Activated CD4-positive, CD25-positive, alpha-beta regulatory T cell treated with anti-CD3 and anti-CD28 coated beads, Interleukin-2, amount 50 U/mL, for 16 hours (primary cell): ENCODE measurements around the gene CT47C1.

Source experiments
- DNase-seq: peaks from one replicate; pipeline ENCODE4 v3.0.0-alpha.2; 2020; ENCODE audit warnings: low read depth, low spot score

The CT47C1 gene

GRCh38 chrX:119073911-119074310 lies 1.1 kb downstream of the CT47C1 start:
- DNase-seq: no peak

DNA sequence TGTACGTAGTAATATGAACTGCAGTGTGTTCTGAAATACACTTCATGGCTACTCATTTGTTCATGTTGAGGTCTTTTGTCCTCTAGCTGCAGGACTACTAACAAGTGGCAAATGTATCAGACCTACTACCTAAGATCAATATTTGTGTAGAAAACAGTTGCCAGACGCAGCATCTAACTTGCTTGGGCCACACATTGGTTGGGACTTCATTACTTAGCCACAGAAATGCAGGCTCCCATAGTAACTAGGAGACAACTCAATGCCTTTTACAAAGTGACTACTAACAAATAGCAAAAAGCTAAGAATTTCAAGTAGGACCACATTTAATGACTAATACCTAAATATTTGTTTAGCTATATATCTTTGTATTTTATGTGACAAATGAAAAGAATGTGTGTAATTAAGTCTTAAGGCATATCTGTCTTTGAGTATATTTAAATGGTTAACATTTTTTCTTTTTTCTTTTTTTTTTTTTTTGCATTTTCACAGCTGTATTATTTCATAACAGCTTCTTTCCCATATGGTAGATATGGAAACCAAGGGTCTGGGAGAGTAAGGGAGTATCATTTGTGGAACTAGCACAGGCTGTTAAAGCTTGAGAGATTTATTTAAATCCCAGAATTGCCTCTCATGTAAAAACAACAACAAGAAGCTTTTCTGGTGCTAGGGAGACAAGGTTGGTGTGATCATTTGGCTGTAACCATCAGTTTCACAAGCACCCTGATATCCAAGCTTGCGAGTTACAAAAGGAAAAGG lies 2.7 kb downstream of the CT47C1 start:
- DNase-seq: no peak

DNA sequence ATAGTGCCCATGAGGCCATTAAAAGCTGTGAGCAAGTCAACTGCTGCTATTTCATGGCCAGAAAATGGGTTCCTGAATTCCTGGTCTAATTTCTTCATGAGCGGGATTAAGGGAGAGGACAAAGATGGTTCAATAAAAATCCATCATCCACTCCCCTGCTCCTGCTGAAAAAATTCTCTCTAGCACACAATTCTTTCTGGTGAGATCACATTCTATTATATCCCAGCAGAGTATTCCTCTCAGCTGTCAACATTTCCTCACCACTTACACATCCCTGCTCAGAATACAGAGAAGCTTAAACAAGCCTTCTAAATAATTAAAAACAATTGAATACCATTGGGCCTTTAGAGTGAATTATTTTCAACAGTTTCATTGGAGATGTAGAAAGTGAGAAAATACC lies 9.5 kb downstream of the CT47C1 start:
- DNase-seq: no peak

DNA sequence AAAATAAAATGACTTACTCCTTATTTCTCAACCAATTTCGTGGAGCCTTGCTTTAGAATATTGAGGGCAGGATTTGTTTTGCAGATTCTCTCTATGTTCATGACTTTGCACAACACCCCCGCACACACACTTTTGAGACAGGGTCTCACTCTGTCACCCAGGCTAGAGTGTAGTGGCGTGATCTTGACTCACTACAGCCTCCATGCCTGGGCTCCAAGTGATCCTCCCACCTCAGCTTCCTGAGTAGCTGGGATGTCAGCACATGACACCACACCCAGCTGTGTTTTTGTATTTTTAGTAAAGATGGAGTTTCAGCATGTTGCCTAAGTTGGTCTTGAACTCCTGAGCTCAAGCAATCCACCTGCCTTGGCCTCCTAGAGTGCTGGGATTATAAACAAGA lies 12.0 kb downstream of the CT47C1 start:
- DNase-seq: no peak

GRCh38 chrX:119087121-119087520 lies 14.3 kb downstream of the CT47C1 start:
- DNase-seq: no peak

- no peak for DNase-seq
These were observed 16.8 kb downstream of the CT47C1 start for GRCh38 chrX:119089619-119090018.

- DNase-seq: no peak
These were observed 17.8 kb downstream of the CT47C1 start for GRCh38 chrX:119090627-119091026.

- DNase-seq: no peak
These were observed 21.4 kb downstream of the CT47C1 start for GRCh38 chrX:119093991-119094735.

- no peak for DNase-seq
These were observed 22.0 kb downstream of the CT47C1 start for GRCh38 chrX:119094819-119095218.

- DNase-seq: no peak
These were observed 23.1 kb downstream of the CT47C1 start for GRCh38 chrX:119095936-119096335.

DNA sequence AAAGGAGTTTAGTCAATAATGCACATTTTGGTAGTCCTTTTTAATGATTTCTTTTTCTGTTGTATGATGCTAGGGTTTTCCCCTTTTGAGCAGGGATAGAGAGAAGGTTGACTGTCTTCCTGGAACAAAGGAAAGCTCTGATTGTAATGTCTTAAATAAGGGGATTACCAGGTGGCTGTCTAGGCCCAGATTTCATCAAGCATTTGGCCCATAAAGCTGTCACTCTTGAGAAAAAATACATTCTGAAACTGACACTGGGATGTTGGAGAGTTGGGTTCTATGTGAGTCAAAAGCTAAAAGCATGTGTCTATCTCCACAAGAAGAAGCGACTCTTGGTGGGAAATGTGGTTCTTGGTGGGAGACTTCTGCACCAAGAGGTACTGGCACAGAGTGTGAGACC lies 28.4 kb downstream of the CT47C1 start:
- no peak for DNase-seq

GRCh38 chrX:119105826-119106225 lies 33.0 kb downstream of the CT47C1 start:
- no peak for DNase-seq

GRCh38 chrX:119107206-119107605 lies 34.4 kb downstream of the CT47C1 start:
- DNase-seq: no peak

DNA sequence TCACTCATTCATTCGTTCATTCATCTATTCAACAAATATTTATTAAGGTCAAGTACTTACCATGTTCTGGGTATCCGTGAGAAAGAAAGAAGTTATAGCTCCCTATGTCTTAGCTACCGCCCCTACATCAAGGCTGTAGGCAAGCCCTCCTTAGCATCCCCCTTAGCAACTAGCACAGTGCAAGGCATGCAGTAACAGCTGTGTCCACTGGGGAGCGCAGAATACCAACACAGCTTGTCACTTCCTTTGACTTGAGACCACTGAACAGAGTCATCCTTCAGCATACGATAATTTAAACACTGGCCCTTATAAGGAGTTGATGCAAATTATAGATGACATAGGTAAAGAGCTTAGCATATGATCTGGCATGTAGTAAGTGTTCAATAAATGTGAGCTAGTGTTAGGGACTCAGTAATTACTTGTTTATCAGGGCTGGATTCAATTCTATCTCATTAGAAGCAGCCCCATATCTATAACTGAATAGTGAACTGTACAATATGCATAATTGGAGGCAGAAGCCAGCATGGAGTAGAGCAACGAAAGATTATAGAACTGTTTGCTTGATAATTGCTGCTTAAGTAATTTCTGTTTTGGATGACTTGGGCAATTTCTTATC lies 46.1 kb downstream of the CT47C1 start:
- DNase-seq: peak; percentile 4

- DNase-seq: no peak
These were observed 48.5 kb downstream of the CT47C1 start for GRCh38 chrX:119121341-119121740.
